ENCODE measurements around the gene ATIC.

- TF ChIP-seq EZH2 (IDR thresholded peaks at IDR 0.05) (no peak), POLR2AphosphoS5 (IDR thresholded peaks at IDR 0.05; ENCODE audit: borderline replicate concordance, low read depth, low read length) (no peak), FOXP2 (optimal IDR thresholded peaks at IDR 0.05; ENCODE audit: control extremely low read depth, extremely low read length, insufficient read depth) (no peak)
Measured at GRCh38 chr2:215275824-215276223, 36.0 kb upstream of the ATIC start.
